GM20000 (cell line): ENCODE measurements around the gene NDUFC1.
"Not testable (repeated sequence)": the region's sequence is repeated elsewhere in the genome, so short reads cannot be mapped to it uniquely, and the experiment has no call there.

Experiments used
- DNase-seq: peaks from one replicate; pipeline ENCODE4 v3.0.0; 2012; ENCODE audit warnings: low spot score
- CTCF ChIP-seq: IDR thresholded peaks from 2 replicates; pipeline ENCODE4 v1.5.1; 2012; ENCODE audit warnings: mild to moderate bottlenecking, control low read depth; ENCODE audit errors: extremely low read depth, missing control alignments

Gene NDUFC1

GRCh38 chr4:139319571-139319970, 17.3 kb upstream of the NDUFC1 start:
- no peak for DNase-seq
- no peak for TF ChIP-seq CTCF

DNA sequence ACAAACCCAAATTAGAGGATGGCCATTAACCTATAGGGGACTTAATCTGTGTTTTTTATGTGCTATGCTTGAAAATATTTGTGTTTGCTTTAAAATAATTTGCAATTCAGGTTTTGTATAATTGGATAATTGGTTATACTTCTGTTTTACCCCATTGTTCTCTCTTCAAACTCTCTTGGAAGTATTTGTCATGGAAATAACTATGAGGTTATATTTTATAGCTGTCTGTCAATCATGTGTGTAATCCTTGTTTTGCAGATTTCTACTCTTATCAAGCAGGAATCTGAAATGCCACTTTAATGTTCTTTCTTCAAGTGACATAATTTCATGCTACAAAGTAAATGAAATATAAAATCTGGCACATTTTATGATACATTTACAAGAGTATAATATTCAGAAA, 15.4 kb upstream of the NDUFC1 start:
- DNase-seq: no peak
- TF ChIP-seq CTCF: no peak

DNA sequence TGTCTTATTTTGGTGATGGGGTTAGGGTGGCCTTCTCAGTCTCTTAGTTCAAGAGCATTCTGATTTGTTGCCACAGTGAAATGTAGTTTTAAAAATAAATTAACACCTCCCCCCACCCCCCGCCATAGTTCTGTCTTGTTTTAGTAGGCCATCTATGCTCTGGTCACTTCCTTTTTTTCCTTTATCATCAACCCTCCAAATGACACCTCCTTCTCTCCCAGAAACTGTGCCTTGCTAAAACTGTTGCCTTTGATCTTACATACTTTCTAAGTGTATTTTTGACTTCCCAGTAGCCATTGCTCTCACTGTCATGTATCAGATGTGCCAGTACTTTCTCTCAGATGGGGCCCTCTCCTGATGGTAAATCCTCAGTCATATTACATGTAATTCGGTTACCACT, 14.5 kb upstream of the NDUFC1 start:
- TF ChIP-seq CTCF: no peak
- DNase-seq: no peak

DNA sequence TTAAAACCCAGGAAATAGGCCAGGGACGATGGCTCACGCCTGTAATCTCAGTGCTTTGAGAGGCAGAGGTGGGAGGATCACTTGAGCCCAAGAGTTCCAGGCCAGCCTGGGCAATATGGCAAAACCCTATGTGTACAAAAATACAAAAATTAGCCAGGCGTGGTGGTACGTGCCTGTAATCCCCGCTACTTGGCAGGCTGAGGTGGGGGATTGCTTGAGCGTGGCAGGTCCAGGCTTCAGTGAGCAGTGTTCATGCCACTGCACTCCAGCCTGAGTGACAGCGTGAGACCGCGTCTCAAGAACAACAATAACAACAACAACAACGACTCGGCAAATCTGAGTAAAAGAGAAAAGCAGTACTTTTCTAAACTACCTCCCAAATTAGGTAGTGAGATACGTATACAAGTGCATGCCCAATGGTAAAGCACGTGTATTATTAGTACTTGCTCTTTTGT, 13.0 kb upstream of the NDUFC1 start:
- DNase-seq: no peak
- TF ChIP-seq CTCF: no peak

DNA sequence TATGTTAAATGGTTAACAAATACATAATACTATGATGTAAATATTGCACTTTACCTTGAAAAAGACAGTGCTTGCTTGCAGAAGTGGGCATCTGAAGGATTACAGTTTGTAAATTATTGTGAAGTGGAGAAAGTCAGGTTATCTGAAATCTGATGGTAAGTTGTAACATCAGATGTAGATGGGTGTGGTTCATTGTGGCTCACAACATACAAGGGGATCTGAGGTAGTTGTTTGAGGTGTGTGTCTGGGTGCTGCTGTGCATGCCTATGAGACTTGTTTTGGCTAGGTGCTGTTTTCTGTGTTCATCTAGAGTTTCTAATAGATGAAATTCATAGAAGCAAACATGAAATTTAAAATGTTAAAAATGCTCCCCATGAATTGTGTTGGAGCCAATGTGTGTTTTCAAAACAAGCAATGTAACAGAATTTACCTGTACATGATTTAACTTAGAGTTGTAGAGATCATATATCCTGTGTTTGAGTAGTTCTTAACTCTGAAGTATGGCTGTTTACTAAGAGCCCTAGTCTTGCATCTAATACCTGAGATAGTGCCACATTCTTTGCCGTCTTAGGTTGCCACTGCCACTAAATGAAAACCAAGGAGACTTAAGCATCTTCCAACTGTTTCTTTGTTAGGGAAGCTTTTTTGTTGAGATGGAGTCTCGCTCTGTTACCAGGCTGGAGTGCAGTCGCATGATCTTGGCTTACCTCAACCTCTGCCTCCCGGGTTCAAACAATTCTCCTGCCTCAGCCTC, 11.9 kb upstream of the NDUFC1 start:
- no peak for TF ChIP-seq CTCF

GRCh38 chr4:139313414-139313813, 11.1 kb upstream of the NDUFC1 start:
- not testable (repeated sequence) for DNase-seq

More for the DNA sequence above, 11.9 kb upstream of the NDUFC1 start:
- DNase-seq: no peak

- no peak for DNase-seq
- TF ChIP-seq CTCF: no peak
Measured at GRCh38 chr4:139312552-139313332, 10.5 kb upstream of the NDUFC1 start.

DNA sequence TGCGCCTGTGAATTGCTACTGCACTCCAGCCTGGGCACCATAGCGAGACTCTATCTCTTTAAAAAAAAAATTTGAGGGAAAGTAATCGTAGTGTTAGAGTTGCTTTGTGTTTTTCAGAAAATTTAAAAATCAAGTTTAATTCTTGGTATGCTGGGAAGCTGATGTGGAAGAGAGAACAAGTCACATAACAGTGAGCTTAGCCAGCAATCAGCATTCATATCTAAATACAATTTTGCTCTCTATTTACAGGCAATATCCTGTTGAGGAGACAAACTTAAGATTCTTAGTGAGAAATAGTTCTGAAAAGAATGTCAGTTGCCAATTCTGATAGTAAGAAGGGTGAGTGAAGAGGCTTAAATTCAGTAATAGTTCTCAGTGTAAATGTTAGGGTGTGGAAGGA, 9.6 kb upstream of the NDUFC1 start:
- no peak for TF ChIP-seq CTCF

More for the DNA sequence above, 9.6 kb upstream of the NDUFC1 start:
- DNase-seq: no peak
